OCI-LY1 (cell line): ENCODE data around the gene NOXO1.

Source experiments
- H2AFZ ChIP-seq: fragments of 200-600 bp; sonication (generic), shearing (Covaris generic); 2 replicates; pipeline ENCODE4 v1.6.0; 2014; ENCODE audit warnings: antibody characterized with exemption, mild to moderate bottlenecking, low read length
- H3F3A ChIP-seq: fragments of 200-600 bp; sonication (generic), shearing (Covaris generic); 2 replicates; pipeline ENCODE4 v1.6.0; 2014; ENCODE audit warnings: mild to moderate bottlenecking, antibody characterized with exemption, low read length, moderate library complexity; ENCODE audit not compliant: insufficient read depth
- H3K27ac ChIP-seq: fragments of 200-600 bp; sonication (generic); 2 replicates; pipeline ENCODE4 v1.5.1; 2014; ENCODE audit warnings: low read length, mixed run types, mild to moderate bottlenecking, low read depth; ENCODE audit not compliant: poor library complexity, severe bottlenecking
- H3K27me3 ChIP-seq: fragments of 200-600 bp; sonication (generic); 2 replicates; pipeline ENCODE4 v1.6.0; 2014; ENCODE audit warnings: antibody characterized with exemption, mild to moderate bottlenecking, low read length, moderate library complexity; ENCODE audit not compliant: insufficient read depth
- H3K36me3 ChIP-seq: fragments of 200-600 bp; sonication (generic); 2 replicates; pipeline ENCODE4 v1.6.1; 2014; ENCODE audit warnings: mild to moderate bottlenecking, antibody characterized with exemption, low read length, moderate library complexity, mixed read lengths; ENCODE audit not compliant: insufficient read depth
- H3K4me1 ChIP-seq: fragments of 200-600 bp; sonication (generic); 2 replicates; pipeline ENCODE4 v1.5.1; 2014; ENCODE audit warnings: mild to moderate bottlenecking, low read length, moderate library complexity; ENCODE audit not compliant: insufficient read depth, severe bottlenecking
- H3K4me2 ChIP-seq: fragments of 200-600 bp; sonication (generic), shearing (Covaris generic); 2 replicates; pipeline ENCODE4 v1.6.1; 2014; ENCODE audit warnings: low read length
- H3K4me3 ChIP-seq: fragments of 200-600 bp; sonication (generic); 2 replicates; pipeline ENCODE4 v1.5.1; 2014; ENCODE audit warnings: low read length, low read depth, mild to moderate bottlenecking, mixed read lengths; ENCODE audit not compliant: poor library complexity, severe bottlenecking
- H3K79me2 ChIP-seq: fragments of 200-600 bp; shearing (Covaris generic); 2 replicates; pipeline ENCODE4 v1.6.1; 2016; ENCODE audit warnings: mixed run types, low read length, mixed read lengths; ENCODE audit not compliant: insufficient read depth
- H3K9ac ChIP-seq: fragments of 200-600 bp; sonication (generic), shearing (Covaris generic); 2 replicates; pipeline ENCODE4 v1.6.1; 2014; ENCODE audit warnings: mild to moderate bottlenecking, low read length, mixed read lengths
- H3K9me2 ChIP-seq: fragments of 200-600 bp; sonication (generic), shearing (Covaris generic); 2 replicates; pipeline ENCODE4 v1.6.1; 2014; ENCODE audit warnings: low read depth, mild to moderate bottlenecking, low read length, mixed read lengths
- H3K9me3 ChIP-seq: fragments of 200-600 bp; shearing (Covaris generic); 2 replicates; pipeline ENCODE4 v1.6.1; 2014; ENCODE audit warnings: low read length, mixed read lengths
- H4K20me1 ChIP-seq: fragments of 200-600 bp; sonication (generic), shearing (Covaris generic); 2 replicates; pipeline ENCODE4 v1.6.0; 2016; ENCODE audit warnings: mild to moderate bottlenecking, low read length; ENCODE audit not compliant: insufficient read depth
- CTCF ChIP-seq: fragments of 200-600 bp; sonication (generic), shearing (Covaris generic); IDR thresholded peaks from 2 replicates; pipeline ENCODE4 v1.5.1; 2017; ENCODE audit warnings: mild to moderate bottlenecking, antibody characterized with exemption, low read length, moderate library complexity, mixed read lengths
- EZH2 ChIP-seq: fragments of 200-600 bp; sonication (generic), shearing (Covaris generic); IDR thresholded peaks from 2 replicates; pipeline ENCODE4 v1.8.0; 2017; ENCODE audit warnings: borderline replicate concordance, mixed run types, mild to moderate bottlenecking, antibody characterized with exemption, low read length, moderate library complexity, mixed read lengths

NOXO1 gene

GRCh38 chr16:2001035-2001434 lies 19.8 kb upstream of the NOXO1 start:
- Histone ChIP-seq H3K4me2 (no peak overlapping the region), H3K9me2 (no peaks in the 10 kb centered on the region), H3K27ac (no peak overlapping the region), H3K36me3 (peaks cover 71% of the 10 kb centered on the region), H4K20me1 (no peaks in the 10 kb centered on the region), H3K9me3 (no peaks in the 10 kb centered on the region), H3K27me3 (no peaks in the 10 kb centered on the region), H3F3A (no peaks in the 10 kb centered on the region), H3K79me2 (no peaks in the 10 kb centered on the region), H3K4me1 (peaks cover 17% of the 10 kb centered on the region), H2AFZ (no peak overlapping the region), H3K4me3 (no peak overlapping the region), H3K9ac (no peak overlapping the region)
- TF ChIP-seq CTCF = no peak

GRCh38 chr16:1999866-2000514 lies 18.7 kb upstream of the NOXO1 start:
- Histone ChIP-seq H3K9me2 (no peaks in the 10 kb centered on the region), H3K4me1 (peaks cover 7% of the 10 kb centered on the region), H3K36me3 (peaks cover 75% of the 10 kb centered on the region), H3F3A (no peaks in the 10 kb centered on the region), H2AFZ (no peak overlapping the region), H3K9ac (no peak overlapping the region), H3K27ac (no peak overlapping the region), H3K9me3 (no peaks in the 10 kb centered on the region), H3K4me2 (no peak overlapping the region), H4K20me1 (no peaks in the 10 kb centered on the region), H3K27me3 (no peaks in the 10 kb centered on the region), H3K4me3 (no peak overlapping the region), H3K79me2 (no peaks in the 10 kb centered on the region)
- TF ChIP-seq EZH2 = no peak
- no peak for TF ChIP-seq CTCF

- H3K4me3 ChIP-seq = no peak overlapping the region
- no peak overlapping the region for H3K27ac ChIP-seq
- no peaks in the 10 kb centered on the region for H4K20me1 ChIP-seq
- no peak overlapping the region for H3K4me2 ChIP-seq
- no peak for TF ChIP-seq CTCF
- no peak for TF ChIP-seq EZH2
- no peaks in the 10 kb centered on the region for H3F3A ChIP-seq
- H2AFZ ChIP-seq = no peak overlapping the region
- no peaks in the 10 kb centered on the region for H3K27me3 ChIP-seq
- no peaks in the 10 kb centered on the region for H3K9me3 ChIP-seq
- H3K79me2 ChIP-seq = no peaks in the 10 kb centered on the region
- peaks cover 3% of the 10 kb centered on the region for H3K4me1 ChIP-seq
- H3K9me2 ChIP-seq = no peaks in the 10 kb centered on the region
- H3K36me3 ChIP-seq = peaks cover 75% of the 10 kb centered on the region
- no peak overlapping the region for H3K9ac ChIP-seq
These were observed 17.9 kb upstream of the NOXO1 start for GRCh38 chr16:1998852-1999801.
